Neural progenitor cell (in vitro differentiated cells): ENCODE data around the gene TIAM2. TPM values are rescaled to one million over a fixed set of nuclear protein-coding genes. Genes with fewer than 3 reads are reported as not detected.

Experiments
- DNase-seq: peaks from one replicate; pipeline ENCODE4 v3.0.0-alpha.2; 2016; ENCODE audit warnings: low spot score
- H2AFZ ChIP-seq: fragments of 200-600 bp; sonication (generic); replicated peaks from 2 replicates; pipeline ENCODE4 v1.6.1; 2016; ENCODE audit warnings: antibody characterized with exemption
- H3F3A ChIP-seq: fragments of 200-600 bp; sonication (generic); 2 replicates; pipeline ENCODE4 v1.6.1; 2016; ENCODE audit warnings: antibody characterized with exemption, low read depth
- H3K27ac ChIP-seq: fragments of 200-600 bp; sonication (generic); 2 replicates; pipeline ENCODE4 v1.5.1; 2016; ENCODE audit warnings: mild to moderate bottlenecking
- H3K27me3 ChIP-seq: fragments of 200-600 bp; sonication (generic); 2 replicates; pipeline ENCODE4 v1.6.1; 2016; ENCODE audit warnings: mild to moderate bottlenecking, moderate library complexity
- H3K36me3 ChIP-seq: fragments of 200-600 bp; sonication (generic); 2 replicates; pipeline ENCODE4 v1.5.1; 2016
- H3K4me1 ChIP-seq: fragments of 200-600 bp; sonication (generic); 2 replicates; pipeline ENCODE4 v1.6.1; 2016; ENCODE audit warnings: mixed run types
- H3K4me2 ChIP-seq: fragments of 200-600 bp; sonication (generic); 2 replicates; pipeline ENCODE4 v1.6.1; 2016
- H3K4me3 ChIP-seq: fragments of 200-600 bp; sonication (generic); 2 replicates; pipeline ENCODE4 v1.5.1; 2016
- H3K79me2 ChIP-seq: fragments of 200-600 bp; sonication (generic); 2 replicates; pipeline ENCODE4 v1.6.1; 2016; ENCODE audit warnings: low read depth
- H3K9ac ChIP-seq: fragments of 200-600 bp; sonication (generic); 2 replicates; pipeline ENCODE4 v1.6.1; 2016
- H3K9me3 ChIP-seq: fragments of 200-600 bp; sonication (generic); 2 replicates; pipeline ENCODE4 v1.5.1; 2016; ENCODE audit warnings: low read depth
- H4K20me1 ChIP-seq: fragments of 200-600 bp; sonication (generic); 2 replicates; pipeline ENCODE4 v1.6.1; 2016; ENCODE audit warnings: low read depth
- H3K27ac Mint-ChIP-seq: 3 replicates; pipeline ENCODE4 v1.8.0; 2021; ENCODE audit warnings: mixed read lengths
- H3K27me3 Mint-ChIP-seq: 2 replicates; pipeline ENCODE4 v1.8.0; 2022; ENCODE audit warnings: low read depth, mild to moderate bottlenecking, inconsistent platforms, moderate library complexity, mixed read lengths; ENCODE audit not compliant: insufficient read depth
- H3K36me3 Mint-ChIP-seq: 3 replicates; pipeline ENCODE4 v1.8.0; 2021; ENCODE audit warnings: mixed read lengths
- H3K4me1 Mint-ChIP-seq: 3 replicates; pipeline ENCODE4 v1.8.0; 2021; ENCODE audit warnings: mixed read lengths
- H3K4me3 Mint-ChIP-seq: 3 replicates; pipeline ENCODE4 v1.8.0; 2021; ENCODE audit warnings: mild to moderate bottlenecking, moderate library complexity, mixed read lengths
- H3K9me3 Mint-ChIP-seq: 3 replicates; pipeline ENCODE4 v1.8.0; 2020; ENCODE audit warnings: mixed read lengths
- CTCF ChIP-seq: fragments of 200-600 bp; sonication (generic); IDR thresholded peaks from 2 replicates; pipeline ENCODE4 v1.5.1; 2017; ENCODE audit warnings: antibody characterized with exemption, mild to moderate bottlenecking
- EZH2 ChIP-seq: fragments of 200-600 bp; sonication (generic); IDR thresholded peaks from 2 replicates; pipeline ENCODE4 v1.6.1; 2017; ENCODE audit warnings: antibody characterized with exemption, mild to moderate bottlenecking, moderate library complexity
- EZH2phosphoT487 ChIP-seq: fragments of 200-600 bp; sonication (generic); IDR thresholded peaks from 2 replicates; pipeline ENCODE4 v1.6.1; 2017; ENCODE audit warnings: antibody characterized with exemption
- total RNA-seq: library from RNA; depleted of rRNA; stranded (reverse); fragments of >200 nt; gene quantifications from 2 replicates; pipeline ENCODE4 v1.2.3, GENCODE V29; 2015; ENCODE audit warnings: low replicate concordance

The TIAM2 gene
- total RNA-seq, 1 donor from 2014 or later = 22.8 TPM

- Histone ChIP-seq H3K9me3 (no peaks in the 10 kb centered on the region), H3K27ac (no peak overlapping the region), H3K36me3 (no peaks in the 10 kb centered on the region), H2AFZ (no peak overlapping the region), H3K9ac (no peak overlapping the region), H4K20me1 (no peaks in the 10 kb centered on the region), H3K4me2 (no peak overlapping the region), H3F3A (peaks cover 10% of the 10 kb centered on the region), H3K27me3 (no peaks in the 10 kb centered on the region), H3K79me2 (no peaks in the 10 kb centered on the region), H3K4me1 (no peaks in the 10 kb centered on the region), H3K4me3 (no peak overlapping the region)
- Mint-ChIP-seq H3K9me3 (peaks cover 5% of the 10 kb centered on the region), H3K4me1 (peaks cover 13% of the 10 kb centered on the region), H3K27me3 (no peaks in the 10 kb centered on the region), H3K36me3 (peaks cover 46% of the 10 kb centered on the region), H3K27ac (no peak overlapping the region), H3K4me3 (no peak overlapping the region)
- no peak for DNase-seq
- TF ChIP-seq CTCF (no peak), EZH2phosphoT487 (no peak), EZH2 (no peak)
Measured at GRCh38 chr6:155245193-155245592, 250.1 kb downstream of the TIAM2 start.

DNA sequence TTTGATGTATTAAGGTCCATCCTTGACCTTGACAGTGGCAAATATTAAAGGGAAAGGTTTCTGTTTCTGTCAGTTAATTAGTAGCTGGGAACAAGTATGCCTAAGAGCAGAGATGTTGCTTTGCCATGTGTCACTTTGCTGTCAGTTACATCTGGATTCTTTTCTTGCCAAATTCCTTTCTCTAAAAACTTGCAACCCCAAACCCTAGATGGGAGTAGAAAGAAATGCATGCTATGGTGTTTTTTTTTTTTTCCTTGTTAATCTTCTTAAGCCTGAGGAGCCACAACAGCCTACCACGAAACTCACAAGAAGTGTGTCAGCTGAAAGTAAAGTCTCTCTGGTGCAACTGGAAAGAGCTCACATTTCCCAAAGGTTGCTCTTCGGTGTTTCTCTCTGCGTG is 250.7 kb downstream of the TIAM2 start:
- Mint-ChIP-seq H3K27me3 (no peaks in the 10 kb centered on the region), H3K27ac (no peak overlapping the region), H3K36me3 (peaks cover 42% of the 10 kb centered on the region), H3K9me3 (peaks cover under 1% of the 10 kb centered on the region), H3K4me1 (peaks cover 10% of the 10 kb centered on the region), H3K4me3 (no peak overlapping the region)
- DNase-seq = no peak
- no peaks in the 10 kb centered on the region for H3K9me3 ChIP-seq
- no peaks in the 10 kb centered on the region for H4K20me1 ChIP-seq
- H3K27ac ChIP-seq = no peak overlapping the region
- no peak overlapping the region for H2AFZ ChIP-seq
- H3K4me2 ChIP-seq = no peak overlapping the region
- H3K36me3 ChIP-seq = no peaks in the 10 kb centered on the region
- H3K9ac ChIP-seq = no peak overlapping the region
- peaks cover 10% of the 10 kb centered on the region for H3F3A ChIP-seq
- H3K4me3 ChIP-seq = no peak overlapping the region
- H3K79me2 ChIP-seq = no peaks in the 10 kb centered on the region
- TF ChIP-seq EZH2 (no peak), EZH2phosphoT487 (no peak), CTCF (no peak)
- no peaks in the 10 kb centered on the region for H3K4me1 ChIP-seq
- no peaks in the 10 kb centered on the region for H3K27me3 ChIP-seq

DNA sequence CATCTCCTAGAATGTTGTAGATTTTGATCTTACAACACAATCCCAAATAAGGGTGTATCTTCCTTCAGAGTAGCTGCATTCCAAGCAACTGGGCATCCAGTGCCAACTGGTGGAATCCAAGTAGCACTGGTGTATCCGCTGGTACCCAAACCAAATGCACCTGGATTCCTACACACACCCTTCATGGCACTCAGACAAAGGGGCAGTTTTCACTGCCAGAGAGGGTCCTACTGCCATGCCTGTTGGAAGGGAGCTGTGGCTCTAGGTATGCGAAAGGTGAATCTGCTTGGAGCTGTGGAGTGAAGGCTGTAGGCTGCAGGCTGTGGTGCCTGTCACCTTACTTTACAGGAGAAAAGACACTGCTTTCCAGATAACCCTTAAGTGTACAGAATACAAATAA is 251.7 kb downstream of the TIAM2 start:
- H3K27ac ChIP-seq = no peak overlapping the region
- no peak overlapping the region for H3K4me3 ChIP-seq
- no peaks in the 10 kb centered on the region for H3K9me3 ChIP-seq
- DNase-seq = no peak
- no peaks in the 10 kb centered on the region for H3K79me2 ChIP-seq
- Mint-ChIP-seq H3K36me3 (peaks cover 35% of the 10 kb centered on the region), H3K27me3 (no peaks in the 10 kb centered on the region), H3K9me3 (no peaks in the 10 kb centered on the region), H3K4me3 (no peak overlapping the region), H3K4me1 (peaks cover 8% of the 10 kb centered on the region), H3K27ac (no peak overlapping the region)
- no peak overlapping the region for H3K4me2 ChIP-seq
- H3K27me3 ChIP-seq = no peaks in the 10 kb centered on the region
- no peak overlapping the region for H3K9ac ChIP-seq
- no peaks in the 10 kb centered on the region for H4K20me1 ChIP-seq
- no peaks in the 10 kb centered on the region for H3K36me3 ChIP-seq
- no peak overlapping the region for H2AFZ ChIP-seq
- TF ChIP-seq EZH2phosphoT487 (no peak), EZH2 (no peak), CTCF (no peak)
- peaks cover 10% of the 10 kb centered on the region for H3F3A ChIP-seq
- no peaks in the 10 kb centered on the region for H3K4me1 ChIP-seq

- no peaks in the 10 kb centered on the region for H3K79me2 ChIP-seq
- no peaks in the 10 kb centered on the region for H3K36me3 ChIP-seq
- no peak overlapping the region for H3K4me2 ChIP-seq
- peaks cover 10% of the 10 kb centered on the region for H3F3A ChIP-seq
- no peak overlapping the region for H3K4me3 ChIP-seq
- H3K27ac ChIP-seq = no peak overlapping the region
- Mint-ChIP-seq H3K9me3 (no peaks in the 10 kb centered on the region), H3K4me1 (peaks cover 9% of the 10 kb centered on the region), H3K4me3 (no peak overlapping the region), H3K36me3 (peaks cover 32% of the 10 kb centered on the region), H3K27me3 (no peaks in the 10 kb centered on the region), H3K27ac (no peak overlapping the region)
- TF ChIP-seq CTCF (no peak), EZH2phosphoT487 (no peak), EZH2 (no peak)
- no peaks in the 10 kb centered on the region for H3K4me1 ChIP-seq
- no peak overlapping the region for H3K9ac ChIP-seq
- DNase-seq = no peak
- H3K9me3 ChIP-seq = no peaks in the 10 kb centered on the region
- no peak overlapping the region for H2AFZ ChIP-seq
- H4K20me1 ChIP-seq = no peaks in the 10 kb centered on the region
- no peaks in the 10 kb centered on the region for H3K27me3 ChIP-seq
Measured at GRCh38 chr6:155247618-155248007, 252.5 kb downstream of the TIAM2 start.
